Spleen (tissue), 11 donors: ENCODE data around the gene CMTR2. TPM values are rescaled to one million over a fixed set of nuclear protein-coding genes. Genes with fewer than 3 reads are reported as not detected.

Source experiments
- DNase-seq: peaks from one replicate; pipeline ENCODE4 v3.0.0-alpha.2; 2020
- H3K27ac ChIP-seq, 8 donors: fragments of 200-600 bp; sonication (generic) in 7 of 8; 1 replicate in 4 of 8; 2 replicates in 4 of 8; pipeline versions ENCODE4 v1.5.0 to v1.8.0; 2016 to 2021; ENCODE audit warnings: inconsistent platforms in 4 of 8, mild to moderate bottlenecking in 4 of 8, moderate library complexity in 1 of 8
- H3K27me3 ChIP-seq, 7 donors: fragments of 200-600 bp; sonication (generic) in 6 of 7; replicated peaks in 1 of 7; 1 replicate in 4 of 7; 2 replicates in 3 of 7; pipeline versions ENCODE4 v1.5.0 to v1.8.0; 2016 to 2021; ENCODE audit warnings: inconsistent platforms in 3 of 7, mild to moderate bottlenecking in 1 of 7
- H3K36me3 ChIP-seq, 6 donors: fragments of 200-600 bp; sonication (generic) in 5 of 6; 1 replicate in 4 of 6; 2 replicates in 2 of 6; pipeline versions ENCODE4 v1.5.0 to v1.8.0; 2016 to 2021; ENCODE audit warnings: inconsistent platforms in 2 of 6
- H3K4me1 ChIP-seq, 6 donors: fragments of 200-600 bp; sonication (generic) in 5 of 6; 1 replicate in 3 of 6; 2 replicates in 3 of 6; pipeline versions ENCODE4 v1.5.0 to v1.8.0; 2016 to 2021; ENCODE audit warnings: inconsistent platforms in 3 of 6
- H3K4me3 ChIP-seq, 8 donors: fragments of 200-600 bp; sonication (generic) in 7 of 8; 1 replicate in 4 of 8; 2 replicates in 4 of 8; pipeline versions ENCODE4 v1.5.0 to v1.8.0; 2016 to 2021; ENCODE audit warnings: inconsistent platforms in 4 of 8, mild to moderate bottlenecking in 4 of 8, moderate library complexity in 2 of 8
- H3K9me3 ChIP-seq, 8 donors: fragments of 200-600 bp; sonication (generic) in 7 of 8; 1 replicate in 4 of 8; 2 replicates in 4 of 8; pipeline versions ENCODE4 v1.5.0 to v1.8.0; 2016 to 2021; ENCODE audit warnings: inconsistent platforms in 4 of 8
- CTCF ChIP-seq, 11 experiments: fragments of 200-600 bp in 7 of 11; fragments of 450-650 bp in 4 of 11; sonication (generic) in 4 of 11; IDR thresholded peaks in 8 of 11; conservative IDR thresholded peaks in 3 of 11; 1 replicate in 7 of 11; 2 replicates in 4 of 11; pipeline versions ENCODE4 v1.4.0 to v1.8.0; 2016 to 2021; ENCODE audit warnings: antibody characterized with exemption in 11 of 11, inconsistent platforms in 4 of 11, mild to moderate bottlenecking in 1 of 11
- POLR2A ChIP-seq, 3 donors: fragments of 450-650 bp; IDR thresholded peaks; one replicate each; pipeline ENCODE4 v1.5.1; 2017; ENCODE audit warnings: antibody characterized with exemption in 3 of 3, mild to moderate bottlenecking in 1 of 3
- POLR2AphosphoS5 ChIP-seq, 3 donors: sonication (generic); formaldehyde crosslinking; IDR thresholded peaks; one replicate each; pipeline ENCODE4 v1.5.1; 2017; ENCODE audit warnings: antibody characterized with exemption in 3 of 3
- WGBS, 5 donors: extraction: QIAGEN DNeasy Blood & Tissue Kit in 3 of 5; methylation state at CpG; one replicate each; pipeline versions ENCODE4 v1.1.5 to v1.1.7; 2013 to 2018; 5-methylcytosine and 5-hydroxymethylcytosine counted together
- intact Hi-C: fragments of 100-400 bp; cut with DNase I; formaldehyde crosslinking; loops from one replicate; pipeline ENCODE4 v1.15.0; 2023; ENCODE audit warnings: low total_unique reads
- polyA plus RNA-seq, 3 donors: library from polyadenylated mRNA; stranded (reverse); fragments of 200-250 nt; gene quantifications; one replicate each; pipeline ENCODE4 v1.2.1, GENCODE V29; 2013
- total RNA-seq, 7 donors: library from RNA; depleted of rRNA in 3 of 7; stranded (reverse); fragments of >200 nt in 3 of 7; fragmentation: NEBNext Ultra II Directional in 4 of 7; extraction: Animal tissue kit (Norgen Biotek cat#: 25700) in 4 of 7; gene quantifications; one replicate each; pipeline versions ENCODE4 v1.1.0 to v1.2.1, GENCODE V29; 2016 to 2021
- donor health status: healthy with polysubstance abuse.
- donor health status: DM: no; HTN: no; CAD: no; lungs with moderate emphysema.
- donor health status: DM: no; HTN: no; CAD: no.
- donor health status: Bipolar disorder and iron deficiency.
- donor health status: healthy.
- donor health status: DM: no; HTN: no; CAD: no.
- donor health status: DM: yes; HTN: yes; CAD: no.

Gene CMTR2
- total and polyA plus RNA-seq, 10 donors: 8.8 to 51.7 (median 22.9) TPM

GRCh38 chr16:71264299-71264698, 24.9 kb downstream of the CMTR2 start:
- DNase-seq: no peak
- Histone ChIP-seq H3K27ac (no peak overlapping the region), H3K9me3 (no peaks in the 10 kb centered on the region), H3K36me3 (no peaks in the 10 kb centered on the region), H3K4me1 (no peaks in the 10 kb centered on the region), H3K4me3 (no peak overlapping the region), H3K27me3 (peaks cover 0 to 32% (median 0%) of the 10 kb centered on the region in 7 donors)
- intact Hi-C loops: no loop called here
- TF ChIP-seq CTCF (IDR thresholded peaks at IDR 0.05 in 8 of 11, conservative IDR thresholded peaks at IDR 0.05 in 3 of 11) (no peak), POLR2AphosphoS5 (IDR thresholded peaks at IDR 0.05) (no peak), POLR2A (IDR thresholded peaks at IDR 0.05) (no peak)
- 62 to 80% (median 63%) methylated on average over 3 of the region's 3 CpGs for WGBS, 5 donors

GRCh38 chr16:71263582-71263981, 25.6 kb downstream of the CMTR2 start:
- intact Hi-C loops: no loop called here

GRCh38 chr16:71262391-71262790, 26.8 kb downstream of the CMTR2 start:
- intact Hi-C loops: no loop called here
- Histone ChIP-seq H3K4me1 (peaks cover 0 to 12% (median 0%) of the 10 kb centered on the region in 6 donors), H3K27me3 (peaks cover 0 to 32% (median 0%) of the 10 kb centered on the region in 7 donors), H3K9me3 (no peaks in the 10 kb centered on the region), H3K4me3 (no peak overlapping the region), H3K27ac (no peak overlapping the region), H3K36me3 (no peaks in the 10 kb centered on the region)
- DNase-seq: no peak
- no peak for TF ChIP-seq POLR2AphosphoS5 (IDR thresholded peaks at IDR 0.05)
- TF ChIP-seq CTCF (IDR thresholded peaks at IDR 0.05 in 8 of 11, conservative IDR thresholded peaks at IDR 0.05 in 3 of 11): no peak
- TF ChIP-seq POLR2A (IDR thresholded peaks at IDR 0.05): no peak
- WGBS, 5 donors: 78 to 88% (median 84%) methylated on average over 5 of the region's 5 CpGs

More at GRCh38 chr16:71263582-71263981, 25.6 kb downstream of the CMTR2 start:
- TF ChIP-seq CTCF (IDR thresholded peaks at IDR 0.05 in 8 of 11, conservative IDR thresholded peaks at IDR 0.05 in 3 of 11) (no peak), POLR2A (IDR thresholded peaks at IDR 0.05) (no peak), POLR2AphosphoS5 (IDR thresholded peaks at IDR 0.05) (no peak)
- peaks cover 0 to 32% (median 0%) of the 10 kb centered on the region in 7 donors for H3K27me3 ChIP-seq
- H3K4me3 ChIP-seq: no peak overlapping the region
- H3K27ac ChIP-seq: no peak overlapping the region
- 84 to 96% (median 87%) methylated on average over 3 of the region's 3 CpGs for WGBS, 5 donors
- no peaks in the 10 kb centered on the region for H3K36me3 ChIP-seq
- peaks cover 0 to 7% (median 0%) of the 10 kb centered on the region in 6 donors for H3K4me1 ChIP-seq
- H3K9me3 ChIP-seq: no peaks in the 10 kb centered on the region
- DNase-seq: no peak

GRCh38 chr16:71260995-71261394, 28.2 kb downstream of the CMTR2 start:
- no peak for TF ChIP-seq CTCF (IDR thresholded peaks at IDR 0.05 in 8 of 11, conservative IDR thresholded peaks at IDR 0.05 in 3 of 11)
- no peak for TF ChIP-seq POLR2A (IDR thresholded peaks at IDR 0.05)
- TF ChIP-seq POLR2AphosphoS5 (IDR thresholded peaks at IDR 0.05): no peak
- DNase-seq: no peak
- H3K4me3 ChIP-seq: no peak overlapping the region
- H3K4me1 ChIP-seq: peaks cover 0 to 12% (median 0%) of the 10 kb centered on the region in 6 donors
- intact Hi-C loops: no loop called here
- no peaks in the 10 kb centered on the region for H3K9me3 ChIP-seq
- no peaks in the 10 kb centered on the region for H3K36me3 ChIP-seq
- H3K27me3 ChIP-seq: peaks cover 0 to 32% (median 0%) of the 10 kb centered on the region in 7 donors
- H3K27ac ChIP-seq: no peak overlapping the region
